Measurements from ENCODE around the gene B3GAT1.

GRCh38 chr11:134388590-134388989 lies 23.5 kb downstream of the B3GAT1 start:
- TF ChIP-seq CTCF (conservative IDR thresholded peaks at IDR 0.05 in 1 of 2, IDR thresholded peaks at IDR 0.05 in 1 of 2; ENCODE audit: extremely low read depth in 1 of 2, insufficient read depth in 1 of 2, low read depth in 1 of 2, low read length in 2 of 2) (no peak), EZH2 (IDR thresholded peaks at IDR 0.05; ENCODE audit: borderline replicate concordance, low read length) (no peak)

Measured in mammary epithelial cell (primary cell).